Measurements from ENCODE around the gene HNRNPUL1. TPM values are rescaled to one million over a fixed set of nuclear protein-coding genes. Genes with fewer than 3 reads are reported as not detected.
A peak's percentile ranks its signal among the peaks of the same experiment; 100 is the strongest.

The HNRNPUL1 gene
- total RNA-seq, 1 donor from 2014 or later = 126 TPM

GRCh38 chr19:41353466-41354342, 89.5 kb downstream of the HNRNPUL1 start, which contains the start of gene TGFB1:
TGFB1 (minus strand) TSS chr19:41353922; CDS start chr19:41353044, 878 bp downstream.
- Mint-ChIP-seq H3K27me3 (ENCODE audit: insufficient read depth, low read depth) (peaks cover 38% of the 10 kb centered on the region), H3K27ac (peak within 1 kb of the TSS; percentile 6)
- H3K4me2 ChIP-seq = peak within 1 kb of the TSS; percentile 86

GRCh38 chr19:41354343-41354953, 90.3 kb downstream of the HNRNPUL1 start:
- H3K4me1 Mint-ChIP-seq = peaks cover 19% of the 10 kb centered on the region
- Histone ChIP-seq H3K4me1 (peaks cover 9% of the 10 kb centered on the region), H3K9me3 (ENCODE audit: low read depth) (no peaks in the 10 kb centered on the region), H2AFZ (replicated peaks) (no peak overlapping the region), H3F3A (ENCODE audit: low read depth) (peaks cover 13% of the 10 kb centered on the region), H3K4me2 (peak overlapping the region; percentile 86), H3K36me3 (no peaks in the 10 kb centered on the region), H3K27me3 (peaks cover 47% of the 10 kb centered on the region), H3K4me3 (peak overlapping the region; percentile 67), H3K79me2 (ENCODE audit: low read depth) (no peaks in the 10 kb centered on the region), H3K27ac (no peak overlapping the region), H4K20me1 (ENCODE audit: low read depth) (peaks cover 12% of the 10 kb centered on the region), H3K9ac (no peak overlapping the region)
- no peak overlapping the region for H3K27ac Mint-ChIP-seq
- peaks cover 35% of the 10 kb centered on the region for H3K27me3 Mint-ChIP-seq (ENCODE audit: insufficient read depth, low read depth)
- TF ChIP-seq EZH2 (IDR thresholded peaks at IDR 0.05) (no peak), CTCF (IDR thresholded peaks at IDR 0.05) (no peak), EZH2phosphoT487 (IDR thresholded peaks at IDR 0.05) (no peak)
- peak overlapping the region; percentile 87 for H3K4me3 Mint-ChIP-seq
- H3K9me3 Mint-ChIP-seq = no peaks in the 10 kb centered on the region
- DNase-seq (ENCODE audit: low spot score) = no peak
- H3K36me3 Mint-ChIP-seq = no peaks in the 10 kb centered on the region

More at GRCh38 chr19:41353466-41354342, 89.5 kb downstream of the HNRNPUL1 start, which contains the start of gene TGFB1:
- Histone ChIP-seq H3K36me3 (no peaks in the 10 kb centered on the region), H4K20me1 (ENCODE audit: low read depth) (peaks cover 12% of the 10 kb centered on the region), H3K4me1 (peaks cover 9% of the 10 kb centered on the region), H3K4me3 (peak within 1 kb of the TSS; percentile 67), H3K27ac (no peak within 1 kb of the TSS), H3K79me2 (ENCODE audit: low read depth) (no peaks in the 10 kb centered on the region), H3K9me3 (ENCODE audit: low read depth) (no peaks in the 10 kb centered on the region), H3K9ac (no peak within 1 kb of the TSS), H3K27me3 (peaks cover 53% of the 10 kb centered on the region), H3F3A (ENCODE audit: low read depth) (peaks cover 13% of the 10 kb centered on the region), H2AFZ (replicated peaks) (peak within 1 kb of the TSS; percentile 84)
- H3K4me1 Mint-ChIP-seq = peaks cover 19% of the 10 kb centered on the region
- H3K9me3 Mint-ChIP-seq = no peaks in the 10 kb centered on the region
- H3K4me3 Mint-ChIP-seq = peak within 1 kb of the TSS; percentile 87
- H3K36me3 Mint-ChIP-seq = no peaks in the 10 kb centered on the region
- TF ChIP-seq CTCF (IDR thresholded peaks at IDR 0.05) (peak; percentile 85), EZH2phosphoT487 (IDR thresholded peaks at IDR 0.05) (no peak), EZH2 (IDR thresholded peaks at IDR 0.05) (peak; percentile 2)
- peak; percentile 85 for DNase-seq (ENCODE audit: low spot score)

GRCh38 chr19:41355035-41355434, 90.9 kb downstream of the HNRNPUL1 start:
- Histone ChIP-seq H2AFZ (replicated peaks) (no peak overlapping the region), H3K79me2 (ENCODE audit: low read depth) (no peaks in the 10 kb centered on the region), H3K27me3 (peaks cover 42% of the 10 kb centered on the region), H3K4me3 (no peak overlapping the region), H3K9ac (no peak overlapping the region), H3F3A (ENCODE audit: low read depth) (peaks cover 13% of the 10 kb centered on the region), H3K4me1 (peaks cover 9% of the 10 kb centered on the region), H3K4me2 (no peak overlapping the region), H3K27ac (no peak overlapping the region), H3K9me3 (ENCODE audit: low read depth) (no peaks in the 10 kb centered on the region), H3K36me3 (no peaks in the 10 kb centered on the region), H4K20me1 (ENCODE audit: low read depth) (peaks cover 12% of the 10 kb centered on the region)
- DNase-seq (ENCODE audit: low spot score) = no peak
- Mint-ChIP-seq H3K27me3 (ENCODE audit: insufficient read depth, low read depth) (peaks cover 29% of the 10 kb centered on the region), H3K9me3 (no peaks in the 10 kb centered on the region), H3K4me3 (peak overlapping the region; percentile 73), H3K36me3 (no peaks in the 10 kb centered on the region), H3K4me1 (peaks cover 19% of the 10 kb centered on the region), H3K27ac (no peak overlapping the region)
- TF ChIP-seq EZH2 (IDR thresholded peaks at IDR 0.05) = no peak
